ENCODE data around the gene CFAP54. TPM values are rescaled to one million over a fixed set of nuclear protein-coding genes. Genes with fewer than 3 reads are reported as not detected.

Gene CFAP54
- total and polyA plus RNA-seq, 2 donors (not counting 3 experiments of a cell fraction or from before 2014, with no cell fraction given), result 3.6 to 26.9 TPM

GRCh38 chr12:96806272-96806671, 316.9 kb downstream of the CFAP54 start:
- no peaks in the 10 kb centered on the region for H3K9me3 ChIP-seq (replicated peaks; ENCODE audit: control insufficient read depth, insufficient read depth, low read length)

More at GRCh38 chr12:96806272-96806671, 316.9 kb downstream of the CFAP54 start:
- no peak for TF ChIP-seq JUN (IDR thresholded peaks at IDR 0.05; ENCODE audit: borderline replicate concordance, insufficient read depth, insufficient read length, low read depth)
- no peak for TF ChIP-seq POLR2A (IDR thresholded peaks at IDR 0.05; ENCODE audit: low read depth, low read length)
- TF ChIP-seq POLR2AphosphoS5 (IDR thresholded peaks at IDR 0.05; ENCODE audit: insufficient read depth, low read depth, low read length), result no peak
- no peak for TF ChIP-seq MAX (IDR thresholded peaks at IDR 0.05; ENCODE audit: insufficient read depth, insufficient read length)
- TF ChIP-seq CTCF (IDR thresholded peaks at IDR 0.05; ENCODE audit: extremely low read depth in 1 of 2, insufficient read depth in 1 of 2, low read depth in 1 of 2, low read length in 2 of 2), result no peak
- TF ChIP-seq FOS (IDR thresholded peaks at IDR 0.05; ENCODE audit: borderline replicate concordance, insufficient read depth, low read length), result no peak
- TF ChIP-seq GATA2 (IDR thresholded peaks at IDR 0.05; ENCODE audit: insufficient read depth, insufficient read length, low read depth, low read length), result no peak
- no peak for TF ChIP-seq MYC (IDR thresholded peaks at IDR 0.05; ENCODE audit: low read depth, low read length)
- TF ChIP-seq EZH2 (IDR thresholded peaks at IDR 0.05; ENCODE audit: borderline replicate concordance, low read depth, low read length, severe bottlenecking), result no peak
- FAIRE-seq (no peak), DNase-seq (ENCODE audit: low read depth, low spot score) (no peak)
- no peaks in the 10 kb centered on the region for H4K20me1 ChIP-seq (replicated peaks; ENCODE audit: control insufficient read depth, extremely low read depth, insufficient read depth, low read length)
- H3K36me3 ChIP-seq (ENCODE audit: control insufficient read depth in 2 of 2, extremely low read depth in 1 of 2, insufficient read depth in 2 of 2, low read length in 2 of 2), result peaks cover 0 to 6% of the 10 kb centered on the region in 2 experiments
- dilution Hi-C loops (cut with MboI; ENCODE audit: extremely low pct_ligation_motif_present, low sequenced_read_pairs) (no loop called here), intact Hi-C loops (cut with micrococcal nuclease) (no loop called here)
- no peak overlapping the region for H3K27ac ChIP-seq (ENCODE audit: insufficient read depth, low read depth, low read length)
- no peak overlapping the region for H3K9ac ChIP-seq (replicated peaks; ENCODE audit: extremely low read depth, insufficient read depth, low read length)
- no peak overlapping the region for H3K4me3 ChIP-seq (replicated peaks in 1 of 3; ENCODE audit: insufficient read depth in 1 of 3, low read depth in 1 of 3, low read length in 3 of 3)
- POLR2A ChIA-PET, result no interaction called here
- no peaks in the 10 kb centered on the region for H3K79me2 ChIP-seq (ENCODE audit: control insufficient read depth, insufficient read depth, low read length)
- H2AFZ ChIP-seq (ENCODE audit: low read depth, low read length), result no peak overlapping the region
- no TSS peak for BruUV-seq (replicated peaks)
- no peaks in the 10 kb centered on the region for H3K9me1 ChIP-seq (replicated peaks; ENCODE audit: control insufficient read depth, extremely low read depth, insufficient read depth, low read length)
- H3K27me3 ChIP-seq (ENCODE audit: control insufficient read depth in 2 of 2, insufficient read depth in 2 of 2, low read length in 2 of 2), result no peaks in the 10 kb centered on the region
- peaks cover 20% of the 10 kb centered on the region for H3K4me1 ChIP-seq (ENCODE audit: control insufficient read depth, extremely low read depth, insufficient read depth, low read length)
- no peak overlapping the region for H3K4me2 ChIP-seq (ENCODE audit: insufficient read depth, low read length)
- CTCF ChIA-PET, result no interaction called here

Data from endothelial cell of umbilical vein (primary cell).